Fibroblast of skin of left quadriceps (primary cell): ENCODE measurements around the gene TREM2.

ENCODE experiments used
- DNase-seq, 2 experiments: peaks; one replicate each; pipeline ENCODE4 v3.0.0-alpha.2; 2013; ENCODE audit warnings: low read depth in 2 of 2

TREM2 gene

DNA sequence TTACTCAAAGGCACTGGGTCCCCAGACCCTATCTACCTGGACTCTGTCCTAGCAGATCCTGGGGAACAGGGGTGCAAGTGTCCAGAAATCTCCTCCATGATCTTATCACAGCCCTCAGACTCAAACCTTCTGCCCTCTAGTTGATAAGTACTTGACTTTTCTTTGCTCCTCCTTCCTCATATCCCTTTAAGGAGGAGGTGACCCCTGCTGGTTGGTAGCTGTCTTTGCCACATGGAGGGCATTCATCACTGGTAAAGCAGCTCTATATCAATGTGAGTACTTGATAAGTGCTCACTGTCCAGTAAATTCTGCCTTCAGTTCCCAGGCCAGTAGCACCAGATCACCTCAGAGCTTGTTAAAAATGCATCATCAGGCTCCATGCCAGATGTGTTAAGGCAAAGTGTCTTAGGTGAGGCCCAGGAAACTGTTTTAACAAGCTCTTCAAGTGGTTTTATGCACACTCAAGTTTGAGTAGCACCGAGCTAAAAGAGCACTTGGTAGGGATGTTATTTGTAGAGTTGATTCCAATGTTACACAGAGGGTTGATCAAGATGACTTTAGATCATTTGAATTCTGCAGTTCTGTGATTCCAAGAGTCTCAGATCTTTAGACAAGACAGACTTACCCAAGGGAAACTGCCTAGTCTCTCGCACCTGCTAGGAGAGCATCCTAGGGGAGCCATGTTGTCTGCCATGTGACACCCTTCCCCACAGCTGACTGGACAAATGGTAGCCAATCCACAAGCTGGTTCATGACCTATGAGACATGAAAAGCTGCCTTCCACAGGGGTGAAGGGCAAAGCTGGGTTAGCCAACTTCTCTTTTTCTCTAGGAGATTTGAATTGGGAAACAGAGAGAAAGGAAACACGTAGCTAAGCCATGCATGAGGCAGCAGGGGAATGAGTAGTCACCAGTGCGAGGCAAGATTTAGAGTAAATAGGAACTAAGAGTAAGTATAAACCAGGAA is 19.4 kb upstream of the TREM2 start:
- peak in 1 of 2 experiments; percentile 13 for DNase-seq

DNA sequence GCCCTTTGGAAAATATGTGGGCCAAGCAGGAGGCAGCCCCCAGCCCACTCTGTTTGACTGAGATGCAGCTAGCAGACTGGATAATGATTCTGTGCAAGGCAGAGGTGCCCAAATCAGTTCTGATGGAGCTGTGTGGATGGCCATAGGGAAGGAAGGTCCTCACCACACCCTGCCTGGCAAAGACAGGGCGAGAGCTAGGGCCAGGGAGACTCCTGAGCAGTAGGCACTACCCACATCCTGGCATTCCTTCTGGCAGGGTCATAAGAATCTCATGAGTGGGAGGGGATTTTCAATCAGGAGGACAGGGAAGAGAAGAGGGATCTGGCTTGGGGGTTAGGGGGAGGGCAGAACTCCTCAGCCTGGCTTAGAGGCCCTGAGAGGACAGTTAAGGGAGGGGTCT is 18.6 kb upstream of the TREM2 start:
- no peak for DNase-seq

DNA sequence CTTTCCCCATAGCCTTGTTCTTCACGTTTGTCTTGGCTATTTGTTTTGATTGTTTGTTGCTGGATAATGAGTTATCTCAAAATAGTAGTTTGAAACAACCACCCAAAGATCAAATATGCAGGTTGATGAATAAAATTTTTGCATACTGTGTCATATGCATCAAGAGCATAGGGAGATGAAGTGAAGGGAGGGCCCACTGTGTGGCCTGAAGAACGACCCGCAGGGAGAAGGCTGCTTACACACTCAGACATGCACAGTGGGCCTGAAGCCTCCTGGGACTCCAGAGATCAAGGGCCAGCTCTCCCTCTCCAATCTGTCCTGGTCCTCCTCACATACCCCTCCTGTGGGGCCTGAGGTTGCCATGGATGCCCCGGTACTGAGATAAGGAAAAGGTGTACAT is 16.2 kb upstream of the TREM2 start:
- no peak for DNase-seq

DNA sequence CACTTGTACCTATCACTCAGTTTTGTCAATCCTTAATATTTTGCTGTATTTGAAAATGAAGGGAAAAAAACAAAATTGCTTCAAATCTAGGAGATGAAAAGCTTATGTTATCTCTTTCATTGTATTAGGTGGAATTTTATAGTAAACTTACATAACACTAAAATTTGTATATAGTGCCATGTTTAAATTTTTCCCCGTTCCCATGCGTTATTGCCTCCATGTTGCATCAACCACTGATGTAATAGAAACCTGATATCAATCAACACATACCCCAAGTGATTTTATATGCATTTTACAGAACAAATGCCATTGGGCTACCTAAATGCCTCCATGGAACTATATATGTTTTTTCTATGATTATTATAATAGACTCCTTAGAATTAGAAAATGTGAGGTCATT is 14.8 kb upstream of the TREM2 start:
- no peak for DNase-seq

DNA sequence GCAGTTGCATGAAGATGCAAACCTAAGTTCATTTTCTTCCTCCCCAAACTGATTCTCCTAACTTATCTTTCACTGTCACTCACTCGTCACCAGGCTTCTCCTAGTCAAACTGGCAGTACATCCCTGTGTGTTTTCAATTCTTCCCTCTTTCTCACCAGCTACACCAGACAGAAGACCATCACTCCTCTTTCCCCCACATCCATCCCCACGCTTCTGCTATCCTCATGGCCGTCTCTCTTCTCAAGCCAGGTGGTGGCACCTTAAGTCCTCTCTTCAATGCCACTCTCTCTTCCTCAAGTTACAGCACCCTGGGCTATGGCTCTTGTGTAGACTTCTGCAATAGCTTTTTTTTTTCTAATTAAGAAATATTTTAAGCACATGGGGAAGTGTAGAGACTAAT is 14.4 kb upstream of the TREM2 start:
- DNase-seq, result no peak

DNA sequence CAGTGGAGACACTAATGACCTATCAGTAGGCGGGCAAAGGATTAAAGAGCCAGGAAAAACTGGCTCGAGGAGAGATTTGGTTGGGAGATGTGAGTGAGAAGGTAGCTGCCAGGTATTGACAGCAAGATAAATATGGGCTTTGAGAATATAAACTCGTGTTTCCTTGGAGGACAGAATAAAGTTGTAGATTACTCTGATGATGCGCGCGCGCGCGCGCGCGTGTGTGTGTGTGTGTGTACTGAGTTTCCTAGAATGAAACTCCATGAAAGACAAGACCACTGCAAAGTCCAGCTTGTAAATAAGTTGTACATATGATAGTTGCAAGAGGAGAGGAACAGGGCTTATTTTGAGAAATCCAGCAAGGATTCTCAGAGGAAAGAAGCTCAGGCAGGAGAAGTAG is 13.3 kb upstream of the TREM2 start:
- no peak for DNase-seq

DNA sequence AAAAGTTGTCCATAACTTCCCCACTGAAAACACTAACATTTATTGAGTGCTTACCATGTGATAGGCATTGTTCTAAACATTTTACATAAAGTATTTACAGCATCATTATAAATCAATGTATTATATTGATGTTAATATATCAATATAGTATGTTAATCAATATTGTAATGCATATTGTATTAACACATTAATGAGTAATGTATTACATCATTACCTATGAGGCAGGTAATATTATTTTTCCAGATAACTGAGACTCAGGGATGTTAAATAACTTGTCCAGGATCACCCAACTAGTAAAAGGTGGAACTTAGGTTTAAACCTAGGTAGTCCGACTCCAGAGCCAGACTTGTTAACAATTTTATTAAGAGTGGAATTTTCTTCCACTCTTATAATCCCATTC is 12.2 kb upstream of the TREM2 start:
- no peak for DNase-seq

DNA sequence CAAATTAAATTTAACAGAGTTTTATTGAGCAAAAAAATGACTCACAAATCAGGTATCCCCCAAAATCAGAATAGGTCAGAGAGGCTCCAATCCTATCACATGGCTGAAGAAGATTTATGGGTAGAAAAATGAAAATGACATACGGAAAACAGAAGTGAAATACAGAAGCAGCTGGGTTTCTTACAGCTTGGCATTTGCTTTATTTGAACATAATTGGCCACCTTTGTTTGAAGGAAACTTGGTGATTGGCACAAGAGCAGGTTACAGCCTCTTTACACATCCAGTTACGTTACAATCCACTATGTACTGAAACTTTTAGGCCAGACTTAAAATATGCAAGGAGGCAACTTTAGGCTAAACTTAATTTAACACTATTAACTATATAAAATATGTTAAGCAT is 11.7 kb upstream of the TREM2 start:
- DNase-seq, result no peak

DNA sequence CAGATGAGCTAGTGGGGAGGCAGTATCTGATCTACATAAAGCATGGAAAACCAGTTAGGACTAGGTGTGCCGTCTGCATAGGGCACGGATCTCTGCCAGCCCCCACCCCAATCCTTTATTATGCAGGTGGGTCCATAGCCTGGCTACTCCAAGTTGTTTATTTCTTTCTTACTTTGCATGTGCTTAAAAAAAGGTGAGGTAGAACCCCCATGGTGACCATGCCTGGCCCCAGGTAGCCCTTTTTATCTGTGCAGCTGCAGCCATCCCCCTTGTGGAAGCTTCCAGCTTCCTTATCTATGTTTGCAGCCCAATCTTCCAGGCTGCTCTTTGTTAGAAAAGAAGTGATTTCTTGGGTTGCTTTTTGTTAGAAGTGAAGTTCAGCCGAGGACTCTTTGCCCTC is 9.0 kb upstream of the TREM2 start:
- no peak for DNase-seq

DNA sequence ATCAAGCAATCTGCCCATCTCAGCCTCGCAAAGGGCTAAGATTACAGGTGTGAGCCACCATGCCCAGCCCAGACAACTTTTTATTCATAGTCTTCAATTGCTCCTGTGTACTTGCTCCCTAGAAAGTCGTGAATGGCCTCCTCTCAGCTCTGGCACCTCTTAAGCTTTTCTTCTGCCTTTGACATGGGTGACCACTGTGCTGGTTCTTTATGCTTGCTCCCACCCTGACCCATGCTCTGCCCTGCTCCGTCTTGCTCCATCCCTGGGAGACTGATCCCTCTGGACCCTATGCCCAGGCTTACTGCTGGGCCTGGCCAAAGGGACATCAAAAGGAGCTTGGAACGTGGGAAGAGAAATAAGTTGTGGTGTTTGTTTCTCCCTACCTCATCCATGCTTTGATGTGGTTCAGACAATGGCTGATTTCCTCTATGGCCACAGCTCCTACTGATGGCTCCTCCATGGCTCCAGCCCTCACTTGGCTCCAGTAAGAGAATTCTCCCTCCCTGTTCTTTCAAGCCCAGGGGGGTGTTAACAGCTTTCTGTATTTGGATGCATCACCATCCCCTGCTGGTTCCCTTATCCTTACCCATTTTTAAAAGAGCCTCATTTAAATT is 7.7 kb upstream of the TREM2 start:
- no peak for DNase-seq

DNA sequence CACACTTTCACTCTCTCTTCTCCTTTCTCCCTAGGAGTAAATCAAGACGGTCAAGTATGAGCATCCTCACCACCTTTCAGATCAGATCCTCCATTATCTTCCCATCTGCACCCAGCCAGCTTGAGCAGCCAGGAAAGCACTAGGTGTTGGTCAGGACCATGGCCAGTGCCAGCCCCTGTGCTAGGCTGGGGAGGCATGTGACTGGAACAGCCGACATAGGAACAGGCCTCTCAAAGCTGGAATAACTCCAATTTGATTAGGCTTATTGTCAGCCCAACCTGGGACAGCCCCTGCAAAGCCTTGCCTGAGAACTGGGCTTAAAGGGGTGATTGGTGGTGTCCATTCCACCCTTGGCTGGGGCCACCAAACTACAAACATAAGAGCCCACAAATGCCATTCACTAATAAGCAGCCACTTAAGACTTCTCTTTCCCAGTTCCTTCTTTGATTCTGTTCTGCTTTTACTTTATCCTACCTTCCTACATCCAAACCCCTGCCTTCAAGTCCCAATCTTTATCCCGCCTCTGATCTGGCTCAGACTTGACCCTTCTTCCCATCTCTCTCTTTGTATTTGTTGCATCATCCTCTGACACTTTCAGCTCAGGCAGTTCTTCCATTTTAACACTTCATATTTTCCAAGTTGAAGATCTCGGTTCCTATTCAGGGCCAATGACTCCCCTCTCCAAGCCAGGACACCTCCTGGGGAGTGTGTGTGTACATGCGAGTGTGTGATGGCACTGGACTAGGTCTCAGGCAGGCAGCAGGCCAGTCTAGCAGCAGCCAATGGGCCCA is 4.5 kb upstream of the TREM2 start:
- DNase-seq, result no peak

DNA sequence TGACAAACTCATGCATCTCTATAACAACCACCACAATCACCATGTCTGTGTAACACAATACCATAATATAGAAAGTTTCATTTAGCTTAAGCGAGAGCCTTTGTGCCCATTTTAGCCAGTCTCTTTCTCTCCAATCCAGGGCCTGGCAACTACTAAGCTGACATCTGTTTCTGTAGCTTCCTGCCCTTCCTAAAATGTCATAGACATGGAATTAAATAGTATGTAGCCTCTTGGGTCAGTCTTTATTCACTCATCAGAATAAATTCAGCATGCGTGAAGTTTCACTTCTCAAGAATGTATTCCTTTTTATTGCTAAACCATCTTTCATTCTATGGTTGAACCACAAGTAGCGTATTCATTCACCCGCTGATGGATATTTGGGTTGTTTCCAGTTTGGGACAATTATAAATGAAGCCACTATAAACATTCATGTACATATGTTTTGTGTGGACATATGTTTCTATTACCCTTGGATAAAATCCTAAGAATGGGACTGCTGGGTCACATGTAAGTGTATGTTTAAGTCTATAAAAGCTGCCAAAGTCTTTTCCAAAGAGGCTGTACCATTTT is 1.7 kb upstream of the TREM2 start:
- no peak for DNase-seq

DNA sequence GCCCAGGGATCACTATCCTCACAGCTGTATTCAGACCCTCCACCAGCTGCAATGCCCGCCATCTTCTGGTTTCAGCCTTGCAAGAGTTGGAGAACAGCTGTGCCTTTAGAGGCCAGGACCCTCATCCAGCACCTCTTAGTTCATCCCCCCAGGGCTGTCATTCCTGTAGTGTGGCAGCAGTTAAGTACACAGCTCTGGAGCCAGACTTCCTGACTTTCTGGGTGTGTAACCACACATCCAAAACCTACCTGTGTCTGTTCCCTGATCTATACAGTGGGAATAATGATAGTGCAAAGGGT is 452 bp upstream of the TREM2 start:
- no peak for DNase-seq

DNA sequence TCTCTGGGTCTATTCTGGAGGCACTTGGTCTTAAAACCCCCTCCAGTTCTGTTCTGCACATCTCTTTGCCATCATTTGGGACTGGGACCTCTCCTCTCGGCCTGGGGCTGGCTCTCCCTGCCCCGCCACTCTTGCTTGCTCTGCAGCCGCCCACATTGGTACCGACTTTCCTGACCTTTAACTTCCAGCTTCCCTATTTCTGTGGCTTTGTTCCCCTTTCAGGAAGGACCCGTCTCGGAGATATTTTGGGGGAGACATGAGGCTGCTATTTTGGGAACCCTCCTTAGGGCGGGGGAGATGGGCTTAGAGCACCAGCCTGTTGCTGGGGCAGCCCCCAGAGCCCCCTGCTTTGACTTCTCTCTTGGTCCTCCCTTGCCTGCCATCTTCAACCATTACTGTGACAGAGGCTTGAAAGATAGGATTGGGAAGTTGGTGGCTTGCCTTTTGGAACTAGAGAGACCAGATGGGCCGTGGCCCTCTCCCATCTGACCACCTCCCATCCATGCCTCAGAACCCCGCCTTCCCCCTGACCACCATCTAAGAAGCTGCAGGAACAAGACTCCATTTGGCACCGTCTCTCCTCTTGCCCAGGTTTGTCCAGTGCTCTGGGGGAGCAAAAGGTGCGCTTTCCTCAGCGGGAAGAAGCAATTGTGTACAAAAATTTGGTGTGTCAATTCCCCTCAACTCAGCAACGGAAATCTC is 914 bp downstream of the TREM2 start:
- DNase-seq, result no peak

DNA sequence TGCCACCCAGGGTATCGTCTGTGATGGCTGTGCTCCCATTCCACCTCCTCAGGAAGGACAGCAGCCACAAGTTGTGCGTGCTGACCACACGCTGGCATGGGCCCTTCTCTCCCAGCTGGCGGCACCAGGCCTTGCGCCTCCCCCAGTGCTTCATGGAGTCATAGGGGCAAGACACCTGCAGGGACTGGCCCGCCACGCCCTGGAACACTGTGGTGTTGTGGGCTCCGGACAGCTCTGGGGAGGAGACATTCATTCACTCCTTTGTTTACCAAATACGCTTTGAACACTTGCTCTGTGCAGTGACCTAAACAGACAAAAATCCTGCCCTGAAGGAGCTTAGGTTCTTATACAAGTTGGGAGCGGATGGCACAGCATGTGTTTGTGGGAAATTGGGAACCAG is 1.5 kb downstream of the TREM2 start:
- no peak for DNase-seq

DNA sequence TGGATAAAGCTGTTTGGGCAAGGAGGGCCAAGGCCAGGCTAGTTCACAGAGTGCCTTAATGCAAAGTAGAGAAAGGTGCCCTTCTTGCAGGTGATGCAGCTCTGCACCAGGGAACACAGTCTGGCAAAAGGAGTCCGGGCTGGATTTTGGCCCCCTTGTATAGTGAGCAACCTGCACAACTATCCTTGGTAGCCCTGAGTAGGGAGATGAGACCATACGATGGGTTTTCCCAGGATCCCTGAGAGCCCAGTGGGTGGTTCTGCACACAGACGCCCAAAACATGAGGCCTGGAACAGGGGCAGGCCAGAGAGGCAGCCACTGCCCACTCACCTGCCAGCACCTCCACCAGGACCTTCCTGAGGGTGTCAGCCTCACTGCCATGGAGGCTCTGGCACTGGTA is 2.0 kb downstream of the TREM2 start:
- no peak for DNase-seq

DNA sequence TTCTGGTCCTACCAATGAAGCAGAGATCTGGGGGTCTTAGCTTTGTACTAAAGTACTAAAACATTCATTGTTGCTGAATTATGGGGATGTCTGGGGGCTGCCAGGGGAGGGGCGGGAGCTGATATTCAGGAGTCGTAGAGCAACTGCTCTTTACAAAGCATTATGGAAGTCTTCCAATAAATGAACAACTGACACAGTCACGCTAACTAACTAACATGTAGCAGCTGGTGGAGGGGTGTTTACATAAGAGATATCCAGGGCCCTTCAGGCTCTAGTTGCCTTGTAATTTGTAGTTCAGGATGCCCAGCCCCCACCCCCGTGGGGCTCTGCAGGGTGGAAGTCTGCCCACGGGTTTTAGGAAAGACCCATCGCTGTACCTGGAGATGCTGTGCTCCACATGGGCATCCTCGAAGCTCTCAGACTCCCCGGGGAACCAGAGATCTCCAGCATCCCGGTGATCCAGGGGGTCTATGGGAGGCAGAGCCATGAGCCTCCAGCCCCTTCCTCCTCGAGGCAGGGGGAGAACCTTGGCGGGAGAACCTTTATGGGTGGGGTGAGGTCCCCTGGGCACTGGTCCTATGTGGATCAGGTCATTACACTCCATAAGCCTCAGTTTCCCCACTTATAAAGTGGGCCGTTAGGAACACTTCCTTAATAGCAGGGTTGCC is 3.4 kb downstream of the TREM2 start:
- no peak for DNase-seq

DNA sequence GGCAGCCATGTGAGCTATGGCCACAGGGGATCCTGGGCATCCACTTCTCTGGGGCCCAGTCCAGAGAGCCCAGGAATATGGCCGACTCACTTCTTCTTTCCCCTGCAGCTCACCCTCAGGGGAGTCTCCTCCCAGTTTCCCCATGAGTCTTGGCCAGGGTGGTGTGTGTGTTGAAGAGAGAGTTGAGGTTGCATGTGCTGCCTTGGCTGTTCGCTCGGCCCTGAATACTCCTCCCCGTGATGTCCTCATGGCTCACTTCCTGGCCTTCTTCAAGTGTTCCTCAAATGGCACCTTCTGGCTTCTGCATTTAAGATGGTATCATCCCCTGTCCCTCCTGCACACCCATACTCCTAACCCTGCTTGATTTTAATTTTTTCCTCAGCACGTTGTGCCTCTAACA is 5.6 kb downstream of the TREM2 start:
- no peak for DNase-seq

DNA sequence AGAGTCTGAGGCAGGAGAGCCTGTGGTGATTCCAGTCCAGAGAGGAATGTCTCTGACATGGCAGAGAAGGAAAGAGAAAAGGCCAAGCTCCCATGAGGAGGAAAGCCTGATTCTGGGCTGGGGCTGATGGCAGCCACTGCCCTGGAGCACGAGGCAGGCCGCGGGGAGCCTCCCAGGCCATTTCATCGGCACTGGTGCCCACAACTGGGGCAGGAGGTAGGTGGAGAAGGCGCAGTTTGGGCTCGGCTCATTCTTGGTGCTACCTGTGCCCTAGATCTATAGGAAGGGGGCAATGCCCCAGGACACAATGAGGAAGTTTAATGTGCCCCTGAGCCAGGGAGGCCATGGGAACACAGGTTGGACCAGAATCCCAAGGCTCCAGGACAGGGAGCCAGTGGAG is 6.1 kb downstream of the TREM2 start:
- no peak for DNase-seq

DNA sequence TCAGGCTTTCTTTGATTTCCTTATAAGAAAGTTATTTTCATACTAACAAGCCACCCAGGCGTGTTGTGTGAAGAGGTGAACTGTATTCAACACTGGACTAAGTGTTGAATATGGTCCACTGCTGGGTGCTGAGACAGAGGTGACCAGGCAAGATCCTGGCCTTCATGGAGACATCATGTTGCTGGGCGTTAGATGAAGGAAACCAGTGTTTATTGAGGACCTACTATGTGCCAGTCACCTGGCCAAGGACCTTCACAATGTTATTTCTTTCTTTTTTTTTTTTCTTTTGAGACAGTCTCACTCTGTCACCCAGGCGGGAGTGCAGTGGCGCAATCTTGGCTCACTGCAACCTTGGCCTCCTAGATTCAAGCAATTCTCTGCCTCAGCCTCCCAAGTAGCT is 6.9 kb downstream of the TREM2 start:
- DNase-seq, result no peak

DNA sequence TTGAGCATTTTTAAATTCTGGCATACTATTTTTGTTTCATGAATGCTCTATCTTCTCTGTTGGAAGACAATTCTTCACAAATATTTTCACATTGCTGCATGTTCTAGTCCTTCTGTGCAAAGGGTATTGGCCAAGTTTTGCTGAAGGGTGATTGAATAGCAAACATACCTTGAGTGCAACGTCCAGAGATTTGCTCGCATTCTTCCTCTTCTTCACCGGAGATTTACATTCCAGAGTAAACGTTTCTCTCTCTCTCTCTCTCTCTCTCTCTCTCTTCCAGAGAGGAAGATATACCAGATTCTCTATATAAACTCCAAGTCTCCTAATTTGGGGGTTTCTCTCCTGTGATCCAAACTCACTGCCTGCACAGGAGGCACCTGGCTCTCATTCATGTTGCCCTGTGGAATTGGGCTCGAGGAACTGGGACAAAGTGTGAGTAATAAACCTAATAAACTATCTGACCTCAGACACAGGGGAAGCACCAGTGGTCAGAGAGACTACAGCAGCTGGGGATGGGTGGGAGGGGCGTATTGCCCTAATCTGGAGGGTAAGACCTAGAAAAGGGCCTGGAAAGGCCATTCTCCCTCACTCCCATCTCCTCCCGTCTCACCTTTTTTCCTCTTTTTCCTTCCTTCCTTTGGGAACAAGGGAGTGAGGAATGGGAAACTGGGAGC is 7.6 kb downstream of the TREM2 start:
- DNase-seq, result no peak
